CD8-positive, alpha-beta memory T cell (primary cell): ENCODE results near the gene RASGEF1C. TPM values are rescaled to one million over a fixed set of nuclear protein-coding genes. Genes with fewer than 3 reads are reported as not detected.

Experiments
- CTCF ChIA-PET: fragments of 350-600 bp; sonication (Branson Sonifier 250); formaldehyde crosslinking; loops from one replicate; lab custom pipeline; 2021; ENCODE audit warnings: antibody characterized with exemption; lab: Charles Lee
- POLR2A ChIA-PET: fragments of 350-600 bp; sonication (Branson Sonifier 250); formaldehyde crosslinking; loops from one replicate; lab custom pipeline; 2021; ENCODE audit warnings: antibody characterized with exemption; lab: Charles Lee
- DNase-seq, 5 donors: peaks; one replicate each; pipeline versions ENCODE4 v3.0.0 to v3.0.0-alpha.2; 2020 to 2022; ENCODE audit warnings: mixed read lengths in 1 of 5
- H3K27ac ChIP-seq: one replicate; pipeline ENCODE4 v1.7.0; 2013; ENCODE audit warnings: low read depth, mild to moderate bottlenecking, low read length, moderate library complexity
- H3K27me3 ChIP-seq: 2 replicates; pipeline ENCODE4 v1.7.0; 2013; ENCODE audit warnings: low read length, mild to moderate bottlenecking; ENCODE audit not compliant: insufficient read depth, poor library complexity, severe bottlenecking
- H3K36me3 ChIP-seq: 2 replicates; pipeline ENCODE4 v1.7.0; 2013; ENCODE audit warnings: mild to moderate bottlenecking, low read length, moderate library complexity; ENCODE audit not compliant: insufficient read depth
- H3K4me1 ChIP-seq: 2 replicates; pipeline ENCODE4 v1.7.0; 2013; ENCODE audit warnings: mild to moderate bottlenecking, low read length, moderate library complexity; ENCODE audit not compliant: insufficient read depth
- H3K4me3 ChIP-seq: 2 replicates; pipeline ENCODE4 v1.7.0; 2013; ENCODE audit warnings: mild to moderate bottlenecking, low read length
- H3K9me3 ChIP-seq: 2 replicates; pipeline ENCODE4 v1.7.0; 2013; ENCODE audit warnings: mild to moderate bottlenecking, low read length
- H3K27ac Mint-ChIP-seq, 8 donors: one replicate each; pipeline ENCODE4 v1.8.0; 2020 to 2021; ENCODE audit warnings: mixed read lengths in 8 of 8, mild to moderate bottlenecking in 6 of 8, inconsistent platforms in 3 of 8, moderate library complexity in 3 of 8
- H3K27me3 Mint-ChIP-seq, 2 donors: one replicate each; pipeline ENCODE4 v1.8.0; 2020 to 2021; ENCODE audit warnings: mixed read lengths in 2 of 2, mild to moderate bottlenecking in 1 of 2, moderate library complexity in 1 of 2
- H3K36me3 Mint-ChIP-seq, 3 donors: one replicate each; pipeline ENCODE4 v1.8.0; 2020 to 2021; ENCODE audit warnings: mixed read lengths in 3 of 3, inconsistent platforms in 1 of 3, mild to moderate bottlenecking in 1 of 3
- H3K4me1 Mint-ChIP-seq, 3 donors: one replicate each; pipeline ENCODE4 v1.8.0; 2020 to 2021; ENCODE audit warnings: mixed read lengths in 3 of 3, inconsistent platforms in 1 of 3, mild to moderate bottlenecking in 1 of 3
- H3K4me3 Mint-ChIP-seq, 7 donors: one replicate each; pipeline ENCODE4 v1.8.0; 2020 to 2021; ENCODE audit warnings: mixed read lengths in 7 of 7, mild to moderate bottlenecking in 6 of 7, moderate library complexity in 4 of 7, inconsistent platforms in 2 of 7
- H3K9me3 Mint-ChIP-seq, 5 donors: one replicate each; pipeline ENCODE4 v1.8.0; 2020 to 2022; ENCODE audit warnings: mixed read lengths in 5 of 5, mild to moderate bottlenecking in 3 of 5, moderate library complexity in 2 of 5, inconsistent platforms in 1 of 5
- polyA plus RNA-seq: library from polyadenylated mRNA; unstranded; fragments of 300-500 nt; fragmentation: Illumina TruSeq; gene quantifications from one replicate; pipeline ENCODE4 v1.2.3, GENCODE V29; 2021
- total RNA-seq, 2 experiments: library from RNA; stranded (reverse); gene quantifications; one replicate each; pipeline ENCODE4 v1.2.3, GENCODE V29; 2021

RASGEF1C gene
- total and polyA plus RNA-seq, 3 experiments from 2014 or later: not detected

GRCh38 chr5:180142021-180142765 is 66.8 kb downstream of the RASGEF1C start:
- Mint-ChIP-seq H3K4me1 (no peaks in the 10 kb centered on the region), H3K27ac (no peak overlapping the region), H3K36me3 (no peaks in the 10 kb centered on the region), H3K4me3 (no peak overlapping the region), H3K27me3 (peaks cover 18 to 34% of the 10 kb centered on the region in 2 donors), H3K9me3 (peaks cover 7 to 14% (median 8%) of the 10 kb centered on the region in 5 donors)
- Histone ChIP-seq H3K27me3 (no peaks in the 10 kb centered on the region), H3K9me3 (no peaks in the 10 kb centered on the region), H3K27ac (no peak overlapping the region), H3K36me3 (no peaks in the 10 kb centered on the region), H3K4me1 (no peaks in the 10 kb centered on the region), H3K4me3 (no peak overlapping the region)
- no peak for DNase-seq
- ChIA-PET CTCF (no interaction called here), POLR2A (no interaction called here)

- Mint-ChIP-seq H3K27ac (no peak overlapping the region), H3K9me3 (peaks cover 0 to 4% (median 0%) of the 10 kb centered on the region in 5 donors), H3K4me1 (no peaks in the 10 kb centered on the region), H3K36me3 (no peaks in the 10 kb centered on the region), H3K27me3 (peaks cover 11 to 26% of the 10 kb centered on the region in 2 donors), H3K4me3 (no peak overlapping the region)
- no peak for DNase-seq
- H3K36me3 ChIP-seq: no peaks in the 10 kb centered on the region
- POLR2A ChIA-PET: no interaction called here
- CTCF ChIA-PET: no interaction called here
- no peak overlapping the region for H3K4me3 ChIP-seq
- no peaks in the 10 kb centered on the region for H3K27me3 ChIP-seq
- H3K9me3 ChIP-seq: no peaks in the 10 kb centered on the region
- no peaks in the 10 kb centered on the region for H3K4me1 ChIP-seq
- H3K27ac ChIP-seq: no peak overlapping the region
These were observed 67.8 kb downstream of the RASGEF1C start for GRCh38 chr5:180141068-180141660.

- Histone ChIP-seq H3K9me3 (no peaks in the 10 kb centered on the region), H3K36me3 (no peaks in the 10 kb centered on the region), H3K27ac (no peak overlapping the region), H3K27me3 (no peaks in the 10 kb centered on the region), H3K4me3 (no peak overlapping the region), H3K4me1 (no peaks in the 10 kb centered on the region)
- Mint-ChIP-seq H3K4me1 (no peaks in the 10 kb centered on the region), H3K36me3 (no peaks in the 10 kb centered on the region), H3K9me3 (no peaks in the 10 kb centered on the region), H3K27me3 (peaks cover 11 to 26% of the 10 kb centered on the region in 2 donors), H3K4me3 (no peak overlapping the region), H3K27ac (peak overlapping the region in 1 of 8 donors; percentile 47)
- POLR2A ChIA-PET: no interaction called here
- CTCF ChIA-PET: no interaction called here
- no peak for DNase-seq
These were observed 68.4 kb downstream of the RASGEF1C start for GRCh38 chr5:180140571-180140970.

GRCh38 chr5:180140079-180140554 is 68.9 kb downstream of the RASGEF1C start:
- H3K27ac Mint-ChIP-seq: no peak overlapping the region
- Histone ChIP-seq H3K9me3 (no peaks in the 10 kb centered on the region), H3K36me3 (no peaks in the 10 kb centered on the region), H3K4me1 (no peaks in the 10 kb centered on the region), H3K27me3 (no peaks in the 10 kb centered on the region), H3K4me3 (no peak overlapping the region), H3K27ac (no peak overlapping the region)
- H3K27me3 Mint-ChIP-seq: peaks cover 10 to 26% of the 10 kb centered on the region in 2 donors
- ChIA-PET CTCF (no interaction called here), POLR2A (no interaction called here)
- H3K36me3 Mint-ChIP-seq: no peaks in the 10 kb centered on the region
- DNase-seq: no peak
- H3K9me3 Mint-ChIP-seq: no peaks in the 10 kb centered on the region
- no peak overlapping the region for H3K4me3 Mint-ChIP-seq
- peaks cover 0 to 4% (median 0%) of the 10 kb centered on the region in 3 donors for H3K4me1 Mint-ChIP-seq

- H3K36me3 ChIP-seq: no peaks in the 10 kb centered on the region
- no peak overlapping the region for H3K4me3 Mint-ChIP-seq
- no peak for DNase-seq
- no peaks in the 10 kb centered on the region for H3K27me3 ChIP-seq
- no peaks in the 10 kb centered on the region for H3K9me3 ChIP-seq
- ChIA-PET CTCF (no interaction called here), POLR2A (no interaction called here)
- no peak overlapping the region for H3K27ac Mint-ChIP-seq
- no peaks in the 10 kb centered on the region for H3K4me1 ChIP-seq
- peaks cover 10 to 25% of the 10 kb centered on the region in 2 donors for H3K27me3 Mint-ChIP-seq
- no peaks in the 10 kb centered on the region for H3K36me3 Mint-ChIP-seq
- H3K9me3 Mint-ChIP-seq: no peaks in the 10 kb centered on the region
- H3K27ac ChIP-seq: no peak overlapping the region
- H3K4me3 ChIP-seq: no peak overlapping the region
- H3K4me1 Mint-ChIP-seq: peaks cover 0 to 4% (median 0%) of the 10 kb centered on the region in 3 donors
These were observed 69.3 kb downstream of the RASGEF1C start for GRCh38 chr5:180139731-180140055.

- H3K4me3 Mint-ChIP-seq: no peak overlapping the region
- peaks cover 10 to 23% of the 10 kb centered on the region in 2 donors for H3K27me3 Mint-ChIP-seq
- Histone ChIP-seq H3K27ac (no peak overlapping the region), H3K27me3 (no peaks in the 10 kb centered on the region), H3K36me3 (no peaks in the 10 kb centered on the region), H3K4me1 (no peaks in the 10 kb centered on the region), H3K9me3 (no peaks in the 10 kb centered on the region), H3K4me3 (no peak overlapping the region)
- CTCF ChIA-PET: no interaction called here
- no peaks in the 10 kb centered on the region for H3K9me3 Mint-ChIP-seq
- H3K36me3 Mint-ChIP-seq: no peaks in the 10 kb centered on the region
- peaks cover 0 to 4% (median 0%) of the 10 kb centered on the region in 3 donors for H3K4me1 Mint-ChIP-seq
- DNase-seq: no peak
- POLR2A ChIA-PET: no interaction called here
- no peak overlapping the region for H3K27ac Mint-ChIP-seq
These were observed 69.9 kb downstream of the RASGEF1C start for GRCh38 chr5:180138976-180139730.

- ChIA-PET CTCF (no interaction called here), POLR2A (no interaction called here)
- no peak overlapping the region for H3K27ac ChIP-seq
- no peaks in the 10 kb centered on the region for H3K9me3 ChIP-seq
- Mint-ChIP-seq H3K36me3 (no peaks in the 10 kb centered on the region), H3K27me3 (peaks cover 10 to 23% of the 10 kb centered on the region in 2 donors), H3K27ac (no peak overlapping the region), H3K9me3 (no peaks in the 10 kb centered on the region), H3K4me3 (no peak overlapping the region), H3K4me1 (peaks cover 0 to 4% (median 0%) of the 10 kb centered on the region in 3 donors)
- H3K4me1 ChIP-seq: no peaks in the 10 kb centered on the region
- DNase-seq: no peak
- H3K27me3 ChIP-seq: no peaks in the 10 kb centered on the region
- no peak overlapping the region for H3K4me3 ChIP-seq
- H3K36me3 ChIP-seq: no peaks in the 10 kb centered on the region
These were observed 70.6 kb downstream of the RASGEF1C start for GRCh38 chr5:180138214-180138975.
